K562 (cell line): Measurements from ENCODE around the gene PDE12. TPM values are rescaled to one million over a fixed set of nuclear protein-coding genes. Genes with fewer than 3 reads are reported as not detected.
A peak's percentile ranks its signal among the peaks of the same experiment; 100 is the strongest.

Source experiments
- ATF1 ChIP-seq, 2 experiments: fragments of 450-650 bp in 1 of 2; IDR thresholded peaks; 2 replicates each; pipeline ENCODE4 v1.6.1; 2016; ENCODE audit warnings: missing compliant biosample characterization in 1 of 2, missing genetic modification characterization in 1 of 2
- BRD4 ChIP-seq: fragments of 200-600 bp; sonication (generic); IDR thresholded peaks from 2 replicates; pipeline ENCODE4 v1.6.1; 2017; ENCODE audit warnings: inconsistent platforms
- CCAR2 ChIP-seq: fragments of 200-400 bp; formaldehyde crosslinking; IDR thresholded peaks from 2 replicates; pipeline ENCODE4 v1.6.1; 2017; ENCODE audit warnings: mild to moderate bottlenecking, low read depth, low read length
- E2F6 ChIP-seq, 2 experiments: IDR thresholded peaks; 2 replicates each; pipeline ENCODE4 v1.6.1; 2011; ENCODE audit warnings: borderline replicate concordance in 1 of 2, control low read depth in 1 of 2, low read depth in 1 of 2, low read length in 1 of 2, mild to moderate bottlenecking in 1 of 2, mixed read lengths in 1 of 2, moderate library complexity in 1 of 2; ENCODE audit not compliant: insufficient read depth in 1 of 2, insufficient read length in 1 of 2, poor library complexity in 1 of 2, severe bottlenecking in 1 of 2; ENCODE audit errors: extremely low read depth in 1 of 2
- EP300 ChIP-seq: IDR thresholded peaks from 2 replicates; pipeline ENCODE4 v1.6.1; 2012; ENCODE audit warnings: low read length, improper control_type of control experiment
- HEY1 ChIP-seq: fragments of 250-450 bp; sonication (Bioruptor Pico); IDR thresholded peaks from 2 replicates; pipeline ENCODE4 v1.5.0; 2020; ENCODE audit warnings: mild to moderate bottlenecking, moderate library complexity, borderline replicate concordance
- HNRNPL ChIP-seq: fragments of 200-400 bp; formaldehyde crosslinking; IDR thresholded peaks from 2 replicates; pipeline ENCODE4 v1.6.1; 2017; ENCODE audit warnings: low read depth, mild to moderate bottlenecking, low read length
- MED1 ChIP-seq: sonication (generic); formaldehyde crosslinking; IDR thresholded peaks from 2 replicates; pipeline ENCODE4 v1.8.1; 2023; ENCODE audit warnings: missing genetic modification reagents, borderline replicate concordance
- MTA2 ChIP-seq: fragments of 450-650 bp; IDR thresholded peaks from 2 replicates; pipeline ENCODE4 v1.6.1; 2016; ENCODE audit warnings: low read depth
- POLR2G ChIP-seq: fragments of 200-400 bp; formaldehyde crosslinking; IDR thresholded peaks from 2 replicates; pipeline ENCODE4 v1.6.1; 2017; ENCODE audit warnings: low read depth, mild to moderate bottlenecking, antibody characterized with exemption, low read length, moderate library complexity
- TAF9B ChIP-seq: fragments of 450-650 bp; IDR thresholded peaks from 2 replicates; pipeline ENCODE4 v1.6.1; 2018; ENCODE audit warnings: mild to moderate bottlenecking; ENCODE audit not compliant: partially characterized antibody
- U2AF2 ChIP-seq: fragments of 200-400 bp; formaldehyde crosslinking; optimal IDR thresholded peaks from 2 replicates; pipeline ENCODE3; 2017; ENCODE audit warnings: low read depth, mild to moderate bottlenecking, low read length
- ZBTB40 ChIP-seq, 2 experiments: fragments of 450-650 bp in 1 of 2; sonication (generic) in 1 of 2; formaldehyde crosslinking in 1 of 2; IDR thresholded peaks; 2 replicates each; pipeline versions ENCODE4 v1.7.1 to v1.9.0; 2016 to 2022; ENCODE audit warnings: inconsistent platforms in 1 of 2, mild to moderate bottlenecking in 1 of 2, missing genetic modification reagents in 1 of 2
- ZBTB7A ChIP-seq: IDR thresholded peaks from 2 replicates; pipeline ENCODE4 v1.6.1; 2011; ENCODE audit warnings: low read depth, mild to moderate bottlenecking, low read length, moderate library complexity, borderline replicate concordance; ENCODE audit not compliant: control insufficient read depth
- ZNF449 ChIP-seq: fragments of 250-450 bp; sonication (Bioruptor Pico); IDR thresholded peaks from 2 replicates; pipeline ENCODE4 v1.8.0; 2022; ENCODE audit warnings: moderate library complexity, mild to moderate bottlenecking, inconsistent platforms
- polyA plus RNA-seq, 8 experiments: library from polyadenylated mRNA; depleted of rRNA in 4 of 8; stranded (reverse) in 5 of 8; unstranded in 3 of 8; fragments of >200 nt; fragmentation: Nextera tagmentation in 2 of 8; fragmentation: Illumina TruSeq in 1 of 8; extraction: Ambion mirVana in 2 of 8; extraction: Trizol in 1 of 8; gene quantifications; 2 replicates each; pipeline versions ENCODE4 v1.2.1 to v1.2.3, GENCODE V29; 2011 to 2014; ENCODE audit warnings: inconsistent platforms in 1 of 8, missing spikeins in 1 of 8
- total RNA-seq, 7 experiments: library from RNA; depleted of rRNA in 6 of 7; stranded (reverse); fragments of >200 nt in 6 of 7; fragmentation: Illumina TruSeq in 2 of 7; extraction: Trizol in 2 of 7; gene quantifications; 2 replicates each; pipeline versions ENCODE4 v1.2.1 to v1.2.3, GENCODE V29; 2011 to 2021; ENCODE audit warnings: low replicate concordance in 1 of 7

The PDE12 gene
- total and polyA plus RNA-seq, 9 of the 15 experiments (the other 6 are each of a cell fraction or from before 2014, with no cell fraction given) = 2.1 to 20.5 (median 10.0) TPM

GRCh38 chr3:57555738-57556458 lies at the start of gene PDE12 (continued):
- TF ChIP-seq HEY1 (CRISPR knock-in tag) (no peak), EP300 (peak; percentile 98), MTA2 (no peak), CCAR2 (no peak), ATF1 (CRISPR knock-in tag; IDR thresholded peaks at IDR 0.05) (peak; percentile 50; the same call in 1 of the 2 replicates), ATF1 (tag; IDR thresholded peaks at IDR 0.05) (peak; percentile 96), U2AF2 (no peak), ZNF449 (CRISPR knock-in tag) (peak; percentile 64), MED1 (CRISPR knock-in tag) (no peak), E2F6 (IDR thresholded peaks at IDR 0.05; ENCODE audit: borderline replicate concordance in 1 of 2, extremely low read depth in 1 of 2, insufficient read depth in 1 of 2, insufficient read length in 1 of 2, low read depth in 1 of 2, low read length in 1 of 2, poor library complexity in 1 of 2, severe bottlenecking in 1 of 2) (peak; percentile 88 to 93), TAF9B (peak; percentile 73), ZBTB7A (no peak), ZBTB40 (IDR thresholded peaks at IDR 0.05) (peak; percentile 95), ZBTB40 (CRISPR knock-in tag; IDR thresholded peaks at IDR 0.05) (peak; percentile 51; the same call in 1 of the 2 replicates), HNRNPL (no peak), BRD4 (peak; percentile 88), POLR2G (peak; percentile 98)
